HG03521 (cell line): Measurements from ENCODE around the gene FERMT3.

Experiments
- ATAC-seq: cut with Tn5 transposase; IDR thresholded peaks from one replicate; pipeline ENCODE4 v1.9.1; 2021; ENCODE audit warnings: mild to moderate bottlenecking, moderate library complexity; ENCODE audit not compliant: unreplicated experiment

The FERMT3 gene

GRCh38 chr11:64219354-64219684, 12.8 kb downstream of the FERMT3 start:
- no peak for ATAC-seq

DNA sequence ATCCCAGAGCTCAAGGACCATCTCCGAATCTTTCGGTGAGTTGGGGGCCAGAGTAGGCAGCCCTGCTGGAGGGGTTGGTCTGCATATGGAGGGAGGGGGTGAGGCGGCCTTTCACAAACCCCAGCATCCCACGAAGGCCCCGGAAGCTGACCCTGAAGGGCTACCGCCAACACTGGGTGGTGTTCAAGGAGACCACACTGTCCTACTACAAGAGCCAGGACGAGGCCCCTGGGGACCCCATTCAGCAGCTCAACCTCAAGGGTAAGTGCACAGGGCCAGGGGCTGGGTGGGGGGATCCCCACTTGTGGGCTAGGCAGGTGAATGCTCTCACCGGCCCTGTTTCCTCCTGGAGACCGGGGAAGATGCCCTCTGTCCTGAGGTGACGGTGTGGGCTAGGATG, 13.2 kb downstream of the FERMT3 start:
- no peak for ATAC-seq

- no peak for ATAC-seq
These were observed 13.8 kb downstream of the FERMT3 start for GRCh38 chr11:64220271-64220670.

GRCh38 chr11:64220798-64221197, 14.3 kb downstream of the FERMT3 start:
- no peak for ATAC-seq

GRCh38 chr11:64222651-64223000, 16.1 kb downstream of the FERMT3 start:
- ATAC-seq, result no peak

DNA sequence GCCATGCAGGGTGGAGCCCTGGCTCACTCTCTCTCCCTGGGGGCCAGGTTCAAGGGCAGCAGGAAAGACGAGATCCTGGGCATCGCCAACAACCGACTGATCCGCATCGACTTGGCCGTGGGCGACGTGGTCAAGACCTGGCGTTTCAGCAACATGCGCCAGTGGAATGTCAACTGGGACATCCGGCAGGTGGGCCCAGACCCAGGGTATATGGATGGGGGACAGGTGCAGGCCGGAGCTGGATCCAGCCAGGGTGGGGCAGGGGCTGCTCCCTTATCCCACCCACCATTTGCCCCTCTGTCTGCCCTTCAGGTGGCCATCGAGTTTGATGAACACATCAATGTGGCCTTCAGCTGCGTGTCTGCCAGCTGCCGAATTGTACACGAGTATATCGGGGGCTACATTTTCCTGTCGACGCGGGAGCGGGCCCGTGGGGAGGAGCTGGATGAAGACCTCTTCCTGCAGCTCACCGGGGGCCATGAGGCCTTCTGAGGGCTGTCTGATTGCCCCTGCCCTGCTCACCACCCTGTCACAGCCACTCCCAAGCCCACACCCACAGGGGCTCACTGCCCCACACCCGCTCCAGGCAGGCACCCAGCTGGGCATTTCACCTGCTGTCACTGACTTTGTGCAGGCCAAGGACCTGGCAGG, 16.6 kb downstream of the FERMT3 start:
- ATAC-seq, result no peak

GRCh38 chr11:64224151-64224890, 17.8 kb downstream of the FERMT3 start:
- no peak for ATAC-seq

DNA sequence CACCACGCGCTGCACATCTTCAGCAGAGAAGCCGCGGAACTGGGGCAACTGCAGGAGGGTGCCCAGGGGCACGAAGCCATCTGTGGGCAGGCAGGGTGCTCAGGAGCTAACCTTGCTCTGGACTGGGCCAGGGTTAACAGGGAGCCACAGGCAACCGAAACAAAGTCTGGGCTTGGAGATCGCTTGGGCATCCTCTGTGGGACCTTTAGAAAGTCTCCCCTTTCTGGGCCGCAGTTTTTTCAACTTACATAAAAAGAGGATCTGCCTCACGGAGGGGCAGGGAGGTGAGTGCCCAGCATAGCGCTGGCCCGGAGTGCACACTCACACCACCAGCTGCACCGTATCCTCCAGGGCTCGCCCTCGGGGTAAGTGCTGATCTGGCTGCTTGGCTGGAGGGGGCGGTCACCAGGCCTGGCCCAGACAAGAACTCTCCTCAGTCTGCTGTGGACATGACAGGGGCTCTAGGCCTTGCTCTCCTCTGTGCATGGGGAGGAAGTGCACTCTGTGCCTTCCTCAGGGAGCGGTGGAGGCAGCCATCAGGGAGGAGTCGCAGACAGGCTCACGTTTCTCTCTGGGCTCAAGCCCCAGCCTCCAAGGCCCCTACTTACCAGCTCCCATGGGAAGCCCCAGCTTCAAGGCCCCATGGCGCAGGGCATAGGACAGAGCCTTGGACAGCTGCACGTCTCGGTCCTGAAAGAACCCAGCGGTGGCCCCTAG, 18.5 kb downstream of the FERMT3 start:
- no peak for ATAC-seq

DNA sequence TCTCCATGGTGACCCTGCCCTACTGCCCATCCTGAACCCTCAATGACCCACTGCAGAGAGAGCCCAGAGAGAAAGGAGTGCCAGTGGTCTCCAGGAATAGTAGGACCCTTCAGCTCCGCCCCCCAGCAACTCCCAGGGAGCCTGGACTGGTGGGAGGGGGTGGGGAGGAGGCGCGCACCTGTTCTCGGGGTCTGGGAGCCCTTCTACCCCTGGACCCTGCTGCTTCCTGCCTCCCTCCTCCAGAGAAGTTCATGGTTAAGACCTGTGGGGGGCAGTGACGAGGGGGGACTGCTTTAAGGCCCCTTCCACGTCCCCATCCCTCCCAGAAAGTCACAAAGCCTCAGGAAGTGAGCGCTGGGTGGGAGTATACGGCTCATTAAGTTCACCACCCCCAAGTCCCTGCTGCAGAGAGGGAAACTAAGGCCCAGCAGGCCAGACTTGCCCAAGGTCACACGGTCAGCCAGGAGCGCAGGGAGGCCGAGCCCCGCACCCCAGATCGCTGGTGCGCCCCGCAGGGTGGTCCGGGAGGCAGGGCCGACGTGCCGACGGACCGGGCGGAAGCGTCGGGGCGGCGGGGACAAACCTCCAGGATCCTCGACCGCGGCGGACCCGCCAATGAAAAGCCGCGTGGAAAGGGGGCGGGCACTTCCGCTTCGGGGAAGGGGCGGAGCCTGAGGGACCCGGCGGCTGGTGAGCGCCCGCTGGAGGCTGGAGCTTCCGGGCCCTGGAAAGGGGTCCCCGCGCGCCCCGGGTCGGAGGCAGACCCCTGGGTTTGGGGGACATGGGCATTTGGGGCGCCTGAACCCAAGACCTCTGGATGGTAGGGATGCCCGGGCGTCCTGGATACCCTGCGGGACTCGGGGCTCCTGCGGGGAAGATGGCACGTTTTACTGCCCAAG, 19.3 kb downstream of the FERMT3 start, which contains the start of the genes NUDT22 and TRPT1:
TSS of gene NUDT22 (plus strand) at position 667 of the 899 bp plus-strand sequence. CDS start 379 bp downstream, outside the sequence.
TSS of gene TRPT1 (minus strand) at position 579 of the 899 bp plus-strand sequence. CDS start at position 253, 326 bp downstream.
- ATAC-seq, result peak; percentile 51

DNA sequence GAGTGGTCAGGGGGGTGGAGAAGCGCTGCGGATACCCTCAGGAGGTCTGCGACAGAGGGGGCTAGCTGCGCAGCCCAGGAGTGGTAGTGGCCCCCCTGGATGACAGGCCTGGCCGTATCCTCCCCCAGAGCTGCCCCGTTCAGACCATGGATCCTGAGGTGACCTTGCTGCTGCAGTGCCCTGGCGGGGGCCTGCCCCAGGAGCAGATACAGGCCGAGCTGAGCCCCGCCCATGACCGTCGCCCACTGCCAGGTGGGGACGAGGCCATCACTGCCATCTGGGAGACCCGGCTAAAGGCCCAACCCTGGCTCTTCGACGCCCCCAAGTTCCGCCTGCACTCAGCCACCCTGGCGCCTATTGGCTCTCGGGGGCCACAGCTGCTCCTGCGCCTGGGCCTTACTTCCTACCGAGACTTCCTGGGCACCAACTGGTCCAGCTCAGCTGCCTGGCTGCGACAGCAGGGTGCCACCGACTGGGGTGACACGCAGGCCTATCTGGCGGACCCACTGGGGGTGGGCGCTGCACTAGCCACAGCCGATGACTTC, 20.1 kb downstream of the FERMT3 start:
- no peak for ATAC-seq

DNA sequence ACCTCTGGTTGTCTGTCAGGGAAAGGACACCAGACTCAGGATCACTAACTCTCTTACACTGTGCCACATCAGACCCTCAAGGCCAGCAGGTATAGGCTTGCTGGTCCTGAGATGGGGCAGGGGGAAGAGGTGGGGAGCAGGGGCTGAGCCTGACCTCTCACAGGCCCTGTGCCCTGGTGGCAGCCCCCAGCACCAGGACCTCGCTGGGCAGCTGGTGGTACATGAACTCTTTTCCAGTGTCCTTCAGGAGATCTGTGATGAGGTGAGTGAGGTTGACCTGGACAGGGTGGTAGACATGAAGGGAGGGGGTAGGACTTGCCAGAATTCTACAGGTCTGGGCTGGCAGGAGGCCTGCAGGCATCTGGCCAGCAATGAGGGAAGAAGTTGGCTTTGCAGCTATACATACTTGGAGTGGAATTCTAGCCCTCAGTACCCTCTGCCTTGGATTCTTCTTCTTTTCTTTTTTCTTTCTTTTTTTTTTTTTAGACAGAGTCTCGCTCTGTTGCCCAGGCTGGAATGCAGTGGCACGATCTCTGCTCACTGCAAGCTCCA, 21.0 kb downstream of the FERMT3 start:
- no peak for ATAC-seq

DNA sequence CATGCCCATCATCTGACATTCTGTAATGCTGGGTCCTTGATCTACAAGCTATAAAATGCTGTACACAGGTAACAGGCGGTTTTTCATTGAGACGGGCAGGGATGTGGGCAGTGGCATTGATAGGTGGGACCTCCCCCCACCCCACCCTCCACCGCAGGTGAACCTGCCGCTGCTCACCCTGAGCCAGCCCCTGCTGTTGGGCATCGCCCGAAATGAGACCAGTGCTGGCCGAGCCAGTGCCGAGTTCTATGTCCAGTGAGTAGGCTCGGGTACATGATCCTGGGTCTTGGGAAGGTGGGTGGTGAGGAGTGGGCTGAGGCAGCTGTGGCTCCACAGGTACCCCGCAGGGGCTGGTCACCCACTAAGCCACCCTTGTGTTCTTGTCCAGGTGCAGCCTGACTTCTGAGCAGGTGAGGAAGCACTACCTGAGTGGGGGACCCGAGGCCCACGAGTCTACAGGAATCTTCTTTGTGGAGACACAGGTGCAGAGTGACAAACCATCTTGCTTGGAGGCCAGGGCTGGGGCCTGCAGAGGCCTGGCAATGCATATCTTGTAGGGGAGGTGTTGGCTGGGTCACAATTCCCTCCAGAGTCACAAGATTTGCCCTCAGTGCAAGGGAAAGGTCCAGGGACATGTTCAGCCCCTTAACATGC, 22.7 kb downstream of the FERMT3 start:
- ATAC-seq, result no peak

GRCh38 chr11:64229744-64230170, 23.2 kb downstream of the FERMT3 start:
- ATAC-seq, result no peak

- ATAC-seq, result peak; percentile 37
These were observed 23.9 kb downstream of the FERMT3 start, which contains the start of gene DNAJC4 for GRCh38 chr11:64230171-64230984. Gene DNAJC4, plus strand, starts transcription at chr11:64230548. Its CDS starts 307 bp downstream, at chr11:64230855.

DNA sequence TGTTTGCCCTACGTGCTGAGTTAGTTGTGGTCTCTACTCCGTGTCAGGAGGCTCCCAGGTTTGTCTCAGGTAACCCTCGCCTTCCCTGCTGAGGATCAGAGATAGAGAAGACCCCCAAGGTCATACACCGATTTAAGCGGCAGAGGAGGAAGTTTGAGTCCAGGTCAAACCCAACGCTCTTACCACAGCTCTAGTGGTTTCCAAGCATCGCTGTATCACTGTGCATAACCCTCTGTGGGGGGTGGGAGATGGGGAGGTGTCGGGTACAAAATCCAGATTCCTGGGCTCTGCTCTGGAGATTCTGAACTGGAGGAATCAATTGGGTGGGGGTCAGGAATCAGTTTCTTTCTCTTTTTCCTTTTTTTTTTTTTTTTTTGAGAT, 24.5 kb downstream of the FERMT3 start:
- no peak for ATAC-seq

GRCh38 chr11:64231546-64231945, 25.0 kb downstream of the FERMT3 start:
- ATAC-seq, result no peak

DNA sequence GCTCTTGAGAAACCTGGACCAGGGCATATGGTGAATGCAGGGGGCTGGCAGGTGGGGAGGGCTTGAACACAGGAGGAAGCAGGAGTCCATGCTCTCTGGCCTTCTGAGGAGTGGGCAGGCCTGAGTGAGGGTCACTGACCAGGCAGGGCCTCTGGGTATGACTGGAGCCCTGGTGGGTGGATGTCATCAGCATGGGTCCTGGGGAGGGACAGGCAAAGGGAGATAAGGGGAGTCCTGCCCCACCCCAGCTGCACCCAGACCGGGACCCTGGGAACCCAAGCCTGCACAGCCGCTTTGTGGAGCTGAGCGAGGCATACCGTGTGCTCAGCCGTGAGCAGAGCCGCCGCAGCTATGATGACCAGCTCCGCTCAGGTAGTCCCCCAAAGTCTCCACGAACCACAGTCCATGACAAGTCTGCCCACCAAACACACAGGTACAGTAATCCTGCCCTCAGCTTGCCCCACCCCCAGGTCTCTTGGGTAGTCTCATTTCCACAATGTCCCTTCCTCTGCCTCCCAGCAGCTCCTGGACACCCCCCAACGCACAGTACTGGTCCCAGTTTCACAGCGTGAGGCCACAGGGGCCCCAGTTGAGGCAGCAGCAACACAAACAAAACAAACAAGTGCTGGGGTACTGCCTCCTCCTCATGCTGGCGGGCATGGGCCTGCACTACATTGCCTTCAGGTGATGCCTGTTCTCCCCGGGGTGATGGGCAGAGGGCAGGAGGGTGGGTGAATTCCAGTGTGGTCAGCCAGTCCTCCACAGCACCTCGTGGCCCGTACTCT, 25.9 kb downstream of the FERMT3 start:
- no peak for ATAC-seq

GRCh38 chr11:64232967-64233315, 26.4 kb downstream of the FERMT3 start:
- no peak for ATAC-seq
